GM19043 (cell line): ENCODE measurements around the gene KMT2C.

ENCODE experiments used
- ATAC-seq: cut with Tn5 transposase; IDR thresholded peaks from one replicate; pipeline ENCODE4 v1.9.1; 2021; ENCODE audit warnings: low read depth; ENCODE audit not compliant: unreplicated experiment

KMT2C gene

DNA sequence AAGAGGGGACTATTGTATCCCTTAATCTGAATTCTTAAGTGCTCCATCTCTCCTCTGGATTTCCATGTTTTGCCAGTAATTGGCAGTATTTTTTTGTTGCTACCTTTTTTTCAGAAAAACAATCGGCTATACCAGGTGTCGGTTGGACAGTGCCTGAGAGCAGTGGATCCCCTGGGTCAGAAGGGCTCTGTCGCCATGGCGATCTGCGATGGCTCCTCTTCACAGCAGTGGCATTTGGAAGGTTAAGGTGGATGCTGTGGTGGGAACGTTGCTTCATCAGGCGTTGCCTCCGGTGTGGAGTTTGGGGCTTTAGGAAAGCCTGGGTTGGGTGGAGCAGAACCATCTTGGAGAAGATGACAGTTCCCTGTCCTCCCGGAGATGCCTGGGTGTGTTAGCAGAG lies 314.4 kb downstream of the KMT2C start:
- no peak for ATAC-seq

DNA sequence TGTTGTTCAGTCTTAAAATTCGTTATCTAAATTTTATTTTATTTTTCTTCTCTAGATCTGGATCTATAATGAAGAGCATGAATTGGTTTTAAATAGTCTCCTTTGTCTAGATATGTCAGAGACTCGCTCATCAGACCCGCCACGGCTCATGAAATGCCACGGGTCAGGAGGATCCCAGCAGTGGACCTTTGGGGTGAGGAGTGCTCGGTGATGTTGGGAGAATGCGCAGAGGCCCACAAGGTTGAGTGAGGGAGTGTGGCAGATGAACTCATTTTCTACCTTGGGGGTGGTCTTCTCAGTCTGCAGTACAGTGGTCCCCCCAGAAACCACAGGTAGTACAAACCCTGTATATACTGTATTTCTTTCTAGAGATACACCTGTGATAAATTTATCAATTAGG lies 315.0 kb downstream of the KMT2C start:
- no peak for ATAC-seq

DNA sequence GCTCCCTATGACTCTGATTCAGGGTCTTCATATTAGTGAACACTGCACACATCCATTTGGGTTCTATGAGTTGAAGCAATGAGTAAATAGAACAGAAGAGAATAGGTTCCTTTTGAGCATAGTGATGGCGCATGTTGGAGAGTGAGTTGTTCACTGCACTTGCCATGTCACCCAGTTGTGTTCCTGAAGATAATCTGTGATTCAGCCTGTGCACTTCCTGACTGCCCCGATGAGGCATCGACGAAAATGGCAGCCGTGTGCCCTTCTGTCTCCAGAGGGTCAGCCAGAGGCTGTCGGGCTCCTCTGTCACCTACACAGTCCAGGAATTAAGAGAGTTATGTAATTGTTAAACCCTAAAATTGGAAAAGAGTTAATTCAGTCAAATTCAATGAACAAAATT lies 315.6 kb downstream of the KMT2C start:
- ATAC-seq = no peak

DNA sequence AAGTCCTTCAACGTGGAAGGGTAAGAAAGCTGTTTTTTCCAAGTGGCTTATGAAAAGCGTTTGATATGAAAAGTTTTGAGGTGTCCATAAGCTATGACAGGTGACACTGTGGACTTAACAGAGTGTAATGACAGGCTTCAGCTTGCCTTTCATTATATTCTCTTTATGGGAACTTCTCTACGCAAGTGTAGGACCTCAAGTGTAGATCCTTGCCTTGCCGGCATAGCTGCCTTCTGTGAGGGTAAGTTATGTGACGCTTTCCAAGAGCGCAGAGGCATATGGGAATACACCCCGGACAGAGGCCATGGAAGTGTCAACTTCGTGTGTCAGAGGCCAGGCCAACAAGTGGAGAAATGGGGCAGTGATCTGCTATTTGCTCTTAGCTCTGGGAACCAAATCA lies 318.4 kb downstream of the KMT2C start:
- no peak for ATAC-seq

DNA sequence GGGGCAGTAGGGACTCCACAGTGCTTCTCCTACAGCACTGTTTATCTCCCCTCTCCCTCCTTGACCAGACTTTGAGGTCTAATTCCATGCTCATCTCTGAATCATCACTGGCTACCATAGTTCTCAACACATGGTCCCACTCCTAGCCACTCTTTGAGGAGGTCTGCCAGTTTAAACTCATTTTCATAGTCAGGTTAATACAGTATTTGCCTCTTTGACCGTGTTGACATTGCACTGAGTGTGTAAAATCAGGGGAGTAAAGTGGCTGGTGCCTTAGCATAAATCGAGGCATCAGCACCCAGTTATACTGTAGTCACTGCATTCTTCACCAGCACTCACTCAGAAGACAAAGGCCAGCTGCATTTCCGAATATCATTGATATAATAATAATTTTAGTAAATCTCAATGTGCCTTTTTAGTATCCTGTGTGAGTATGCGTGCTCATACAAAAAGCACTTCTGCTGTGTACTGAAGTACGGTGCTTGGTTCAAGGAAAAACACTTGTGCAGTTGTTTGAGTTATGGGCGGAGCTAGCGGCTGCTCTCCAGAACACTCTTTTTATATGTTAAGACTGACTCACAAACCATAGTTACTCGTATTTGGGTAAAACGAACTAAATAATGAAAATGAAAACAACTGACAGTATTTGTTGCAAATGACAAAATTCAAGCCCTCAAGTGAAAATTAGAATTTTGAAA lies 320.6 kb downstream of the KMT2C start:
- ATAC-seq = no peak

DNA sequence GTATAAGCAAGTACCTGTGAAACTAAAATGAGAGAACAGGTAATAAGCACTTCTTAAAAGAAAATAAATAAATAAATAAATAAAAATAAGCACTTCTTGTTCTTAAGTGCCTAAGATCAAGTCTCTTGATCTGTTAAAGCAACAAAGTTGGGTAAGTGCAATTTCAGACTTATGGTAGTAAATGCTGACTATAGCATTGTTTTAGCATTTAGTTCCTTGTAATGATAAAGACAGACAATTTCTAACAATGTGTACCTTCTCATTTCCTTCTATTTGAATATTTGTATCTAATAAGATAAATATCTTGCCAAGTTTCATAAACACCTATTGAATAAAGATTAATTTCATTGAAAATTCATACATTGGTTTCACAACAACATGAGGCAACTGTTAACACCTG lies 323.0 kb downstream of the KMT2C start:
- ATAC-seq = no peak

DNA sequence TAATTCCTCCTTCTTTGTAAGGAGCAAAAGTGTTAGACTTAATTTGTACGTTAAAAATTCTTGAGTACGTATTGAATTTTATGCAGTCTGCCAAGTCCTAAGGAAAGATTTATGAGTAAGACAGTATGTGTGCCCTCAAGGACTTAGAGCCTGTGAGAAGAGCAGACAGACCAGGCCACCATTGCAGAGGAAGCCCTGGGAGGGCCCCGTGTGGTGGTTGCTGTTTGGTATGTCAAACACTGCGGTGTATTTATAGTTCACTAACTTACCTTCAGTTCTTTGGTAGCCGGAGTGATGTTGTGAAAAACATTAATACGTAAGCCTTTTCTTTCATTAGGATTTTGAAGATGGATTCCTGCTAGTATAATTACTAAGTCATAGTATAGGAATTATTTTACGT lies 327.4 kb downstream of the KMT2C start:
- ATAC-seq = no peak

DNA sequence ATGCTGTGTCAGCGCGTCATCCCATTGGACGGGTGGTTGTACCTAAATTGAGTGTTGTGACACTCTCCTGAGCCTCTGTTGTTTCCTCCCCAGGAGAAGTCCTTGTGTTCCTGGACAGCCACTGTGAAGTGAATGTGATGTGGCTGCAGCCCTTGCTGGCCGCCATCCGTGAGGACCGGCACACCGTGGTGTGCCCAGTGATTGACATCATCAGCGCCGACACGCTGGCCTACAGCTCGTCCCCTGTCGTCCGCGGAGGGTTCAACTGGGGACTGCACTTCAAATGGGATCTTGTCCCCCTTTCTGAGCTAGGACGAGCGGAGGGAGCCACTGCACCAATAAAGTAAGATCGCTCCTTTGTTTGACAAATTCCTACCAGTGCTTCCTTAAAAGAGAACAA lies 327.9 kb downstream of the KMT2C start:
- ATAC-seq = no peak

DNA sequence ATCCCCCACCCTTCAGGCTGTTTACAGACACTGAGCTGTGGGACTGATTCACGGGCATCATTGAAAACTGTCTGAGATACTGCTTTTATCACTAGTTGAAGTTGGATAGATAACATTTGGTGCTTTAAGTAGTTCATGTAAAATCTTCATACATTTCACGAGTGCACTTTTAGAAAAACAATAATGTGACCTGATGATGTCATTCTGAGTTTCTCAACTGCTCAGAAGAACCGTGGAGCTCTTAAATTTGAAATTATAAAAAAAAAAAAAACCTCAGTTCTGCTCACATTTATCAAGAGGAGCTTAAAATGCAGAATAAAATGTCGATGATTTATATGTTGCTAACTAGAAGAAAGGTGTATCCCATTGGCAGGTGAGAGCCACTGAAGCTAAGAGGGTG lies 328.8 kb downstream of the KMT2C start:
- ATAC-seq = no peak

DNA sequence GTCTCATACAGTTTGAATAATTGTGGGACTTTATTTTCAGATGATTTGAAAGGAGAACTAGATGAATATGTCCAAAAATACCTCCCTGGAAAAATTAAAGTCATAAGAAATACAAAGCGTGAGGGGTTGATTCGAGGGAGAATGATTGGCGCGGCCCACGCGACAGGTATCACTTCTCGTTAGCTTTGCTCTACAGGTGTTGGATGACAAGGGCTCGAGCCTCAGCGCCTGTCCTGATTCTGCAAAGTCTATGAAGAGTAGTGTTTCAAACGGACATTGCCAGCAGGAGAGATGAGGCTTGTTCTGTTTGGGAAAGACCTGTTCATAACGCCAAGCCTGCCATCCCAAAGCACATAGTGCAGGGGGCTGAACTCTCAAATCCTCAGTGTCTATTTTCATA lies 330.6 kb downstream of the KMT2C start:
- no peak for ATAC-seq

DNA sequence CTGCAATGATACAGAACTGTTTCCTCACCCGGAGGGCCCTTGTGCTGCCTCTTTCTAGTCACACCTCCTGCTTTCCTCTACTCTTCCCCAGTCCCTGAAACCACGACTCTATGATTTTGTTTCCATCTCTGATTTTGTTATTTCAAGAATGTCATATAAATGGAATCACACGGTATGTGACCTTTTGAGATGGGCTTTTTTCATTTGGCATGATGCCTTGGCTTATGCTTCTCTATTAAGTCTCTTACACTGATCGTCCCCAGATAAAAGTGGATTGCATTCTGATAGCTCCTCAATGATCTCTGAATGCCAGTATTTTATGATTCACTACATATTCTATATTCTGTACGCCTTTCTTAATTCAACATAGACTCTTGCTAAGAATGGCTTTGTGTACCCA lies 332.1 kb downstream of the KMT2C start:
- no peak for ATAC-seq

DNA sequence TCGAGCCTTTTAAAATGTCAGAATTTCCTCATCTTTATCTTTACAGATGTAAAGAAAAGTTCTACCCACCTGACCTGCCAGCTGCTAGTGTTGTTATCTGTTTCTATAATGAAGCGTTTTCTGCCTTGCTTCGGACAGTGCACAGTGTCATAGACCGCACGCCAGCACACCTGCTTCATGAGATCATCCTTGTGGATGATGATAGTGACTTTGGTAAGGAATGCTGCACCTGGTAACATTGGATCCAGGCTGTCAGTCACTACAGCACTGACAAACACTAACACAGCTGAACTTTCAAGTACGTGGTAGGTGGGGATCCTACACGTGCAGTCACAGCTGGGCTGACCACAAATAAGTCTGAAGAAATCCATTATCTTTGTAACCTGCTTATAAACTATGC lies 332.7 kb downstream of the KMT2C start:
- ATAC-seq = no peak

DNA sequence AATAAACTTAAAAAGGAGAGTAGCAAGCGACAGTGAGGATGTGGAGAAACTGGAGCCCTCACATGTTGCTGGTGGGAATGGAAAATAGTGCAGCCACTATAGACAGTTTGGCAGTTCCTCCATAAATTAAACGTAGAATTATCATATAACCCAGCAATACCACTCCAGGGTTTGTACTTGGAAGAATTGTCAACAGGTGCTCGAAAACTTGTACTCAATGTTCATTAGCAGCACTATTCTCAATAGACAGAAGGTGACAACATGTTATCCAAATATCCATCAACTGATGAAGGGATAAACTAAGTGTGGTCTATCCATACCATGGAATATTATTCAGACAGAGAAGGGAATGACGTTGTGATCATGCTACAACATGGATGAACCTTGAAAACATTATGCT lies 338.5 kb downstream of the KMT2C start:
- ATAC-seq = no peak

DNA sequence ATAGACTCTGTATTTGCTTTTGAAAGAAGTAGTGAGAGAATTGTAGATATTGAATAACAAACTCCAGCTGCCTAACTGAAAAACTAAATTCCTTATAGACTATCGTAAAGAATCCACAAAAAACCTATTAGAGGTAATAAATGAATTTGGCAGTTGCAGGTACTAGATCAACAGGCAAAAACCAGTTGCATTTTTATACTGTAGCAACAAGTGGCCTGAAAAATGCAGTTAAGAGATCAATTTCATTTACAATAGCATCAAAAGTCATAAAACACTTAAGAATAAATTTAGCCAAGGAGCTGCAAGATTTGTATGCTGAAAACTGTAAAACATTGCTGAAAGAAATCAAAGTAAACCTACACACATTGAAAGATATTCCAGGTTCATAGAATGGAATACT lies 340.0 kb downstream of the KMT2C start:
- no peak for ATAC-seq

DNA sequence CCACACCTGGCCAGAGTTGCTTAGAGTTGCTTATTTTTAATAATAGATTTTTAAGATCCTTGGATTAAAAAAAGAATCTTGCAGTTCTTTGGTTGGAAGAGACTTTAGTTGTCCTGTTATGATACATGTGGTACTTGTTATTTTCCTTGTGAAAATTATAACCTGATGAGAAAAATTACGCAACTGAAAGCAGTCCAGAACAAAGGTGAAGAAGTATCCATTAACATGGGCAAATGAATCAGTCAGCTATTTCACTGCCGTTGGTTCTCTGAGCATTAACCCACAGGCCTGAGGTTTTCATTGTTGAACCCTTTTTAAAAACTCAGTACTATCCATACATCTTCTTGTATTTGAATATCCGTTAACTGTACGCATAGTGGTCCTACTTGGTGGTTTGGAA lies 342.1 kb downstream of the KMT2C start:
- ATAC-seq = no peak

DNA sequence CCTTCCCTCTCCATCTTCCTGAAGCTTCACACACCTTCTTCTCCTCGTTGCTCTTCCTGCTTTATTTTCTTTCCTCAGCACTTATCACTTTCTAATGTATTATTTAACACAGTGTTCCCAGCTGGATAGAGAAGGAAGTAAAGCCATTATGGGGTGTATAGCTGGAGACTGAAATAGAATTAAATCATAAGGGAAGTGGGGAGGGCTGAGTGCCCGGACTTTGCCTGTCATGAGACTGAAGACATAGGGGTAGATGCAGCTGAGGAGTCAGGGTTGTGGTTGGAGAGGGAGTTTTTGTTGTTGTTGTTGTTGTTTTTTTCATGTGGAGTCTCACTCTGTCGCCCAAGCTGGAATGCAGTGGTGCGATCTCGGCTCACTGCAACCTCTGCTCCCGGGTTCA lies 345.1 kb downstream of the KMT2C start:
- no peak for ATAC-seq

DNA sequence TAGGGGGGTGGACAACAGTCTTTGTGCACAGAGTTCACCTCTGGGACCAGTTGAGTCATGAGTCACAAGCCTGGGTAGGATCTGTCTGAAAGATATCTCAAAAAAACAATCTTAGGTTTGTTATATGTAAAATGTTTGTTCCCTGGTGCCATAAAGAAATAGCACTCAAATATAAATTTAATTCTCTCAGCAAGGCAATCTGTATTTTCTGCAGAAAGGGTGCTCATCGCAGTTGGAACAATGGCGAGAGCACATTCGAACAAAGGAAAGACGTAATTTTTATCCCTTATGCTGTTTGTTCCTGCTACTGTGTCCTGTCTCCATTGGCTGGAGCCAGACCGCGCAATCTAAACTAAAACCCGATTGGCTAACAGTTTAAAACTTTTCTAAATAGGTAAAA lies 346.6 kb downstream of the KMT2C start:
- no peak for ATAC-seq

DNA sequence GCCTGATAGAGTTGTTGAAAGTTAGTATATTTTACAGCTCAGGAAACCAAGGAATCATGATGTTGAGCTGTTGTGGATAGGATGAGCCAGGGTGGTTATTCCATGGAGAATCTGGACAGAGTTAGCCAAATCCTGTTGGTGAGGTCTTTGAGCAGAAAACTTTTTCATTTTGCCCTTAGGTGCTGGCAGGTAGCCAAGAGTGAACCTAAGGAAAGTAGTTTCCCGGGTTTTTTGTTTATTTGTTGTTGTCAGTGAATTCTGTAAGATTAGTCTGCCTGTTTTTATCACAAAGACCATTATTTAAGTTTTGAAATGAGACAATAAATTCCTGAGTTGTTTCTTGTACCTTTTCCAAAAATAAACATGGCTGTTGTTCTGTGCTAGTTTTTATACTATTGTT lies 349.3 kb downstream of the KMT2C start:
- no peak for ATAC-seq

DNA sequence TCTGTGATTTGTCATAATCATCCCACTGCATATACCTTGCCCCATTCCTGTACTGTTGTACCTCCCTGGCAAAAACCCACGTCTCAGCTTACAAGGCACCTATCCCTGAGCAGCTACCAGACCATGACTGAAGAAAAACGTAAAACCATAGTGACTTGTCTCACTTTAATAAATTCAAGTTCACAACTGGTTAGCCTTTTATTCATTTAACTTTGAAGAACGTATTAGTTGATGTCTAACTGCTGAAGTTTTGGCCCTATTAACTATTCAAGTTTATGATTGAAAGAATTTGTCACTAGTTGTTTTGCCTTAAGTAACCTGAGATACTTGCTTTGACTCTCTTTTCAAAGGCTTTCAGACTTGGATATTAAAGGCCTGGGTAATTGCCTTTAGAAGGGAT lies 350.7 kb downstream of the KMT2C start:
- ATAC-seq = no peak
